ENCODE data around the gene SHMT2.
"Not testable (repeated sequence)": the region's sequence is repeated elsewhere in the genome, so short reads cannot be mapped to it uniquely, and the experiment has no call there.

Gene SHMT2

GRCh38 chr12:57262126-57262822, 32.8 kb downstream of the SHMT2 start:
- DNase-seq (ENCODE audit: low read depth in 2 of 2), result no peak

- DNase-seq (ENCODE audit: low read depth in 2 of 2), result no peak
These were observed 33.6 kb downstream of the SHMT2 start for GRCh38 chr12:57263096-57263495.

DNA sequence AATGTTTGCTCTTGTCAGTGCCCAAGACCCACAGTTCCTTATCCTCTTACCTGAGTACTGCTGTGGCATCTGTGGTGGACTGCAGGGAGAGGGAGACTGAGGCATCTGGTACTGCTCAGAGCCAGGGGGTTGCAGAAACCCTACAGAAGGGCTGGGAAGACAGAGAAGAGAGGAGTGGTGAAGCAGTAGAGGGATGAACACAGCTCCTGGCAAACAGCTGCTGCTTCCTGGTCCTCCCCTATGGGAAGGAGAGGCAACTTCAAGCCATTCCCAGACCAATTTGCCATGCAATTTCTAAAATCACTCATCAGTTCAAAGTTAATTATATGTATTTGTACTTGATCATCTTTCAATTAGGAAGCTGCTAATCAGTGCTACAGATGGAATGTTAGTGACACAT, 37.2 kb downstream of the SHMT2 start:
- DNase-seq (ENCODE audit: low read depth in 2 of 2), result no peak

GRCh38 chr12:57268264-57268663, 38.8 kb downstream of the SHMT2 start:
- no peak for DNase-seq (ENCODE audit: low read depth in 2 of 2)

DNA sequence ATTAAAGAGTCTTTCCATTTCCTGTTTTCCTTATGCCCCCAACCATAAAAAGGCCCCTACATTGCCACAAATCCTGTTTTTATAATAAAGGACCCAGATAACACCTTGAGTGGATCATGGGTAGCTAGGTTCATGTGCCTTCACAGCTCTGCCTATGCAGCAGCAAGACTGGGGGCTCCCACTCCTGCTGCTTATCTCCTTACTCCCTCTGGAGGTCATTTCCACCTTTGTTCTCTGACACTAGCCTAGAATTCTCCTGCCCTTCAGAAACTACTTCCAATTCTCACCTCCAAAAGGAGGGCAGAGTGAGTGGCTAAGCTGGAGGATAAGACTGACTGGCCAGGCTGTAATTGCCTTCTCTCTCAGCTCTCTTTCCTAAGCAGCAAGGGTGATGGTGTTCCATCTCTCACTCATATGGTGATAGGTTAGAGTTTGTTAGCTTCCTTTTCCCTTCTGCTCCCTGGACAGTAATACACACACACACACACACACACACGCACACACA, 41.5 kb downstream of the SHMT2 start:
- no peak for DNase-seq (ENCODE audit: low read depth in 2 of 2)

GRCh38 chr12:57272337-57273151, 43.0 kb downstream of the SHMT2 start:
- DNase-seq (ENCODE audit: low read depth in 2 of 2), result no peak

GRCh38 chr12:57273516-57273915, 44.0 kb downstream of the SHMT2 start:
- no peak for DNase-seq (ENCODE audit: low read depth in 2 of 2)

GRCh38 chr12:57276233-57276632, 46.7 kb downstream of the SHMT2 start:
- not testable (repeated sequence) for DNase-seq (ENCODE audit: low read depth in 2 of 2)

DNA sequence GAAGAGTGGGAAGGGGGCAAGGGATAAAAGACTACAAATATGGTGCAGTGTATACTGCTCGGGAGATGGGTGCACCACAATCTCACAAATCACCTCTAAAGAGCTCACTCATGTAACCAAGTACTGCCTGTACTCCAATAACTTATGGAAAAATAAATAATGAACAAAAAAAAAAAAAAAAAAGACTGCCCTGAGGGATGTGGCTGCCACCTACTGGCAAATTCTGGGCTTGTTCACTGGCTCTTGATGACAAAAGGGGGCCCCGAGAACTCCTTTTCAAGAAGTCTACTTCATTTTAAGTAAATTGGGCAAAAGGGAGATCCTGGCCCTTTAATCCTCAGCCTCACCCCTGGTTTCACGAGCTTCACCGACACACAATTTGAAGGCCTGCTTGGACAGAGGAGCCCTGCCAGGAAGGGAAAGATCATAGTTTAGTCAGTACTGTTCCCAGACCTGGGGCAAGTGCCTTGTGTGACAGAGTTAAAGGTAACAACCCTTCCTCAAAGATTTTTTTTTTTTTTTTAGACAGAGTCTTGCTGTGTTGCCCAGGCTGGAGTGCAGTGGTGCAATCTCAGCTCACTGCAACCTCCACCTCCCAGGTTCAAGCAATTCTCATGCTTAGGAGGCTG, 47.5 kb downstream of the SHMT2 start:
- no peak for DNase-seq (ENCODE audit: low read depth in 2 of 2)

DNA sequence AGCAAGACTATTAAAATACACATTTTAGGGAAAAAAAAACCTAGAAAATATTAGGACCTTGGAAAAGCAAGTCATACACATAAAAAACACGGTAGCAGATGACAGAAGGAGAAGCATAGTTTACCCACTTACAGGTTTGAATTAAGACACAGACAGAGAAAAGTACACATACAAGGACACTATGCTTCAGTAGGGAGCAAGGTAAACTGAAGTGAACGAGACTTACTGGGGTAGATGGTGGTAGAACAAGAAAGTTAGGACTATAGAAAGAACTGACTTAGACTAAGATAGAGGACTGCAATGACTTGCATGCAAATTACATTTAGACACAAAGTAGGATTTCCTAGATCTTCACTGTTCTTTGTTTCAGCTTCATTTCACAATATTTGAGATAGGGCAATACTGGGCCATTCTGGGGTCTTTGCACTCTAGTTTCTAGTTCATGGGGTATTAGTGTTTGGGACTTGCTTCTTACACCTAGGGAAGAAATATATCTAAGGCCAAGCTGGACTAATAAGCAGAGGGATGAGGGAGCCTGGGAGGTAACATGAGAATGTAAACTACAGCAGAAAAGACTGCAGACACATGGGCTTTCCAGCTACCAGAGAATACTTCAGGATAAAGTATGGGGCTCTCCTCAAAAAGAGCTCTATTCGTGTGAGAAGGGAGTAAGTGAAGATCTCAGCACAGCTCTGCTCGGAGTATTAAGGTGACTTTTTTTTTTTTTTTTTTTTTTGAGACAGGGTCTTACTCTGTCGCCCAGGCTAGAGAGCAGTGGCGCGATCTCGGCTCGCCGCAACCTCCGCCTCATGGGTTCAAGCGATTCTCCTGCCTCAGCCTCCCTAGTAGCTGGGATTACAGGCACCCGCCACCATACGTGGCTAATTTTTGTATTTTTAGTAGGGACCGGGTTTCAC, 49.2 kb downstream of the SHMT2 start:
- DNase-seq (ENCODE audit: low read depth in 2 of 2), result no peak

GRCh38 chr12:57280211-57281062, 50.9 kb downstream of the SHMT2 start:
- DNase-seq (ENCODE audit: low read depth in 2 of 2), result peak; percentile 80

DNA sequence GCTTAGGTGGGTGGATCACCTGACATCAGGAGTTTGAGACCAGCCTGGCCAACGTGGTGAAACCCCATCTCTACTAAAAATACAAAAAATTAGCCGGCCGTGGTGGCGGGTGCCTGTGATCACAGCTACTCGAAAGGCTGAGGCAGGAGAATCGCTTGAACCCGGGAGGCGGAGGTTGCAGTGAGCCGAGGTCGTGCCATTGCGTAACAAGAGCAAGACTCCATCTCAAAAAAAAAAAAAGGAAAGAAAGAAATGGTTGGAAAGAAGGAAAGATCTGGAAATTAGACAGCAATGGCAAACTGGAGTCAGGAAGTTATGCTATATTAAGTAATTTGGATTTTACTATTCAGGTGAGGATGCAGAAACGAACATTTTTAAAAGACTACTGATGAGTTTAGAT, 52.6 kb downstream of the SHMT2 start:
- DNase-seq (ENCODE audit: low read depth in 2 of 2), result not testable (repeated sequence)
